IMR-90 (cell line): ENCODE data around the gene FBLN7.
"Not testable (repeated sequence)": the region's sequence is repeated elsewhere in the genome, so short reads cannot be mapped to it uniquely, and the experiment has no call there.

Source experiments
- BHLHE40 ChIP-seq: fragments of 150-350 bp; IDR thresholded peaks from 2 replicates; pipeline ENCODE4 v1.6.1; 2016; ENCODE audit warnings: mild to moderate bottlenecking, low read depth, low read length
- CEBPB ChIP-seq: IDR thresholded peaks from 2 replicates; pipeline ENCODE4 v1.6.1; 2012; ENCODE audit warnings: low read depth, low read length, improper control_type of control experiment
- MAZ ChIP-seq: IDR thresholded peaks from 2 replicates; pipeline ENCODE4 v1.6.1; 2012; ENCODE audit warnings: low read depth, mild to moderate bottlenecking, low read length, improper control_type of control experiment, moderate library complexity, borderline replicate concordance
- POLR2A ChIP-seq: IDR thresholded peaks from 2 replicates; pipeline ENCODE4 v1.6.1; 2012; ENCODE audit warnings: mild to moderate bottlenecking, low read depth, low read length
- RAD21 ChIP-seq: IDR thresholded peaks from 2 replicates; pipeline ENCODE4 v1.6.1; 2012; ENCODE audit warnings: low read length, improper control_type of control experiment
- SMC3 ChIP-seq: fragments of 150-350 bp; IDR thresholded peaks from 2 replicates; pipeline ENCODE4 v1.6.1; 2016; ENCODE audit warnings: low read depth, mild to moderate bottlenecking, antibody characterized with exemption, low read length, moderate library complexity
- TF ChIP-seq, protein P1 (sequence below): conservative IDR thresholded peaks from 2 replicates; pipeline ENCODE4 v1.5.1; 2012; ENCODE audit warnings: mild to moderate bottlenecking, low read depth, low read length, improper control_type of control experiment
- TF ChIP-seq, protein P2 (sequence below): fragments of 150-350 bp; IDR thresholded peaks from 2 replicates; pipeline ENCODE4 v1.6.1; 2016; ENCODE audit warnings: low read depth, mild to moderate bottlenecking, low read length, moderate library complexity, borderline replicate concordance

DNA sequence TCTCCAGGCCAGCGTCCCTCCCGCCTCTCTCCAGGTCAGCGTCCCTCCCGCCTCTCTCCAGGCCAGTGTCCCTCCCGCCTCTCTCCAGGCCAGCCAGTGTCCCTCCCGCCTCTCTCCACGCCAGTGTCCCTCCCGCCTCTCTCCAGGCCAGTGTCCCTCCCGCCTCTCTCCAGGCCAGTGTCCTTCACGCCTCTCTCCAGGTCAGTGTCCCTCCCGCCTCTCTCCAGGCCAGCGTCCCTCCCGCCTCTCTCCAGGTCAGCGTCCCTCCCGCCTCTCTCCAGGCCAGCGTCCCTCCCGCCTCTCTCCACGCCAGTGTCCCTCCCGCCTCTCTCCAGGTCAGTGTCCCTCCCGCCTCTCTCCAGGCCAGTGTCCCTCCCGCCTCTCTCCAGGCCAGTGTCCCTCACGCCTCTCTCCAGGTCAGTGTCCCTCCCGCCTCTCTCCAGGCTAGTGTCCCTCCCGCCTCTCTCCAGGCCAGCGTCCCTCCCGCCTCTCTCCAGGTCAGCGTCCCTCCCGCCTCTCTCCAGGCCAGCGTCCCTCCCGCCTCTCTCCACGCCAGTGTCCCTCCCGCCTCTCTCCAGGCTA is 939 bp downstream of the FBLN7 start:
- TF ChIP-seq, protein P1, sequence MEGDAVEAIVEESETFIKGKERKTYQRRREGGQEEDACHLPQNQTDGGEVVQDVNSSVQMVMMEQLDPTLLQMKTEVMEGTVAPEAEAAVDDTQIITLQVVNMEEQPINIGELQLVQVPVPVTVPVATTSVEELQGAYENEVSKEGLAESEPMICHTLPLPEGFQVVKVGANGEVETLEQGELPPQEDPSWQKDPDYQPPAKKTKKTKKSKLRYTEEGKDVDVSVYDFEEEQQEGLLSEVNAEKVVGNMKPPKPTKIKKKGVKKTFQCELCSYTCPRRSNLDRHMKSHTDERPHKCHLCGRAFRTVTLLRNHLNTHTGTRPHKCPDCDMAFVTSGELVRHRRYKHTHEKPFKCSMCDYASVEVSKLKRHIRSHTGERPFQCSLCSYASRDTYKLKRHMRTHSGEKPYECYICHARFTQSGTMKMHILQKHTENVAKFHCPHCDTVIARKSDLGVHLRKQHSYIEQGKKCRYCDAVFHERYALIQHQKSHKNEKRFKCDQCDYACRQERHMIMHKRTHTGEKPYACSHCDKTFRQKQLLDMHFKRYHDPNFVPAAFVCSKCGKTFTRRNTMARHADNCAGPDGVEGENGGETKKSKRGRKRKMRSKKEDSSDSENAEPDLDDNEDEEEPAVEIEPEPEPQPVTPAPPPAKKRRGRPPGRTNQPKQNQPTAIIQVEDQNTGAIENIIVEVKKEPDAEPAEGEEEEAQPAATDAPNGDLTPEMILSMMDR, result not testable (repeated sequence)
- TF ChIP-seq CEBPB, POLR2A, SMC3, BHLHE40, MAZ, RAD21: not testable (repeated sequence)
- TF ChIP-seq, protein P2, sequence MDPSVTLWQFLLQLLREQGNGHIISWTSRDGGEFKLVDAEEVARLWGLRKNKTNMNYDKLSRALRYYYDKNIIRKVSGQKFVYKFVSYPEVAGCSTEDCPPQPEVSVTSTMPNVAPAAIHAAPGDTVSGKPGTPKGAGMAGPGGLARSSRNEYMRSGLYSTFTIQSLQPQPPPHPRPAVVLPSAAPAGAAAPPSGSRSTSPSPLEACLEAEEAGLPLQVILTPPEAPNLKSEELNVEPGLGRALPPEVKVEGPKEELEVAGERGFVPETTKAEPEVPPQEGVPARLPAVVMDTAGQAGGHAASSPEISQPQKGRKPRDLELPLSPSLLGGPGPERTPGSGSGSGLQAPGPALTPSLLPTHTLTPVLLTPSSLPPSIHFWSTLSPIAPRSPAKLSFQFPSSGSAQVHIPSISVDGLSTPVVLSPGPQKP, result not testable (repeated sequence)
